Measurements from ENCODE around the gene ANXA11.

ANXA11 gene

DNA sequence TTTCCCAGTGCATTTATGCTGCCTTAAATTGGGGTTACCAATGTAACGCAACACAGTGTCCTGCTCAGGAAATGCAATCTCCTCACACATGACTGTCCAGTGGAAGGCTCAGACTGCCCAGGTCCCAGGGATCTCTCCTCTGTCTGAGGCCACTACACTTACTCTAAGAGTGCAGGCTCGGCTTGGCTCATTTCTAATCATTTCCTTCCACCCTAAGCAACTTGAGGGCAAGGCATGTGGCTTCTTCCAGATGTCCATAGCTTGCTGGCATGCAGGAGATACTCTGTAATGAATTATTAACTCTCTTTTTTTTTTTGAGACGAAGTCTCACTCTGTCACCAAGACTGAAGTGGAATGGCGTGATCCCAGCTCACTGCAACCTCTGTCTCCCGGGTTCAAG is 49.1 kb downstream of the ANXA11 start:
- FAIRE-seq (no peak), DNase-seq (ENCODE audit: insufficient read length, low spot score) (no peak)
- TF ChIP-seq TAF1 (IDR thresholded peaks at IDR 0.05; ENCODE audit: low read depth, low read length), result no peak
- no peak for TF ChIP-seq PAX5 (IDR thresholded peaks at IDR 0.05; ENCODE audit: insufficient read depth, low read length, severe bottlenecking)
- TF ChIP-seq POLR2AphosphoS5 (IDR thresholded peaks at IDR 0.05; ENCODE audit: low read depth, low read length), result no peak
- no peak for TF ChIP-seq POLR2A (IDR thresholded peaks at IDR 0.05; ENCODE audit: low read depth, low read length)
- no peak for TF ChIP-seq SPI1 (IDR thresholded peaks at IDR 0.05; ENCODE audit: low read depth, low read length)
- TF ChIP-seq POU2F2 (IDR thresholded peaks at IDR 0.05; ENCODE audit: low read depth, low read length), result no peak

DNA sequence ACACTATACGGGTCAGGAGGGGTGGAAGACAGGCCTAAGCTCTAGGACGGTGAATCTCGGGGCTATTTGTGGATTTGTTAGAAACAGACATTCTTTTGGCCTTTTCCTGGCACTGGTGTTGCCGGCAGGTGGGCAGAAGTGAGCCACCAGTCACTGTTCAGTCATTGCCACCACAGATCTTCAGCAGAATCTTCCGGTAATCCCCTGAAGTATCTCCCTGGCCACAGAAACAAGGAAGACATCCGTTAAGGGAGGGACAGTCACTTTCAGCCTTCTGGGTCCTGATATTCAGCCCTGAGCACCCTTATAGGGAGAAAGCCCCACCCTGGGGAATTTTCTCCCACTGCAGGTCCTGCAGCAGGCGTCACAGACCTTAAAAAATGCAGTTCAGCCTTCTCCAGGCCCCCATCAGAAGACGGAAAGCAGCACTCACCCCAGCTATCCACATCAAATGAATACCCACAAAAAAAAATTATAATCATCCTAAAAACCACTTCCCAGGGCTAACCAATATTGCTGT is 49.6 kb downstream of the ANXA11 start:
- TF ChIP-seq POLR2A (IDR thresholded peaks at IDR 0.05; ENCODE audit: low read depth, low read length), result no peak
- no peak for TF ChIP-seq PAX5 (IDR thresholded peaks at IDR 0.05; ENCODE audit: insufficient read depth, low read length, severe bottlenecking)
- no peak for TF ChIP-seq SPI1 (IDR thresholded peaks at IDR 0.05; ENCODE audit: low read depth, low read length)
- no peak for TF ChIP-seq POU2F2 (IDR thresholded peaks at IDR 0.05; ENCODE audit: low read depth, low read length)
- TF ChIP-seq POLR2AphosphoS5 (IDR thresholded peaks at IDR 0.05; ENCODE audit: low read depth, low read length), result no peak
- TF ChIP-seq TAF1 (IDR thresholded peaks at IDR 0.05; ENCODE audit: low read depth, low read length), result no peak
- DNase-seq (ENCODE audit: insufficient read length, low spot score), result no peak
- FAIRE-seq, result no peak

DNA sequence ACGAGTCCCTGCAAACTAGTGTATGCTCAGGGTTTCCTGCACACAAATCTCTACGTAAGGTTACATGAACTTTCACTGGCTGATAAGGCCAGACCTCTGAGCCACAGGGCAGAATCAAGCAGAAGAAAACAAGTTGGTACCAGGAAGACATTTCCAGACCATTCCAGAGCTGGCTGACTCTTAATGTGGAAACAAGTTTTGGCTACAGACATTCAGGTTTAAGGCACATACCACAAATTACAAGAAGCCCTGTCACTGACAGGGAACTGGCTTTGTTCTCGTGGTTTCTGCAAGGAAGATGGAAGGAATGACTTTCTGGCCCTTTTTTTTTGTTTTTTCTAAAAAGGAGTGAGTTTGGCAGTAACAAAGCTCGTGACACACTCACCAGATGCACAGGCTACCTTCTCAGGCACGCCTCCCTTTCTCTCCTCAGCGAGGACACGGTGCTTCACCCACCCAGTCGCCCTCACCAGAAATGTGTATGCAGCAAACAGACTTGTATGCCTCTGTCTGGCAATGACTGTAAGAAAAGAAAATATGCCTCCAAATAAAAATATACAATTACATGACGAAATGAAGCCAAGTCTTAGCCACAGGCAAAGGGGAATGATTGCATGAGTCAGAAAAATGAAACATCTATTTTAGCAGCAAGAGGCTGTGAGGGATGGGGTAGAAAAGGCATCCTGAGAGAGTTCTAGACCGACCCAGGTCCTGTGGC is 50.2 kb downstream of the ANXA11 start:
- no peak for TF ChIP-seq PAX5 (IDR thresholded peaks at IDR 0.05; ENCODE audit: insufficient read depth, low read length, severe bottlenecking)
- TF ChIP-seq POLR2A (IDR thresholded peaks at IDR 0.05; ENCODE audit: low read depth, low read length), result no peak
- no peak for TF ChIP-seq SPI1 (IDR thresholded peaks at IDR 0.05; ENCODE audit: low read depth, low read length)
- no peak for TF ChIP-seq TAF1 (IDR thresholded peaks at IDR 0.05; ENCODE audit: low read depth, low read length)
- DNase-seq (ENCODE audit: insufficient read length, low spot score) (no peak), FAIRE-seq (no peak)

DNA sequence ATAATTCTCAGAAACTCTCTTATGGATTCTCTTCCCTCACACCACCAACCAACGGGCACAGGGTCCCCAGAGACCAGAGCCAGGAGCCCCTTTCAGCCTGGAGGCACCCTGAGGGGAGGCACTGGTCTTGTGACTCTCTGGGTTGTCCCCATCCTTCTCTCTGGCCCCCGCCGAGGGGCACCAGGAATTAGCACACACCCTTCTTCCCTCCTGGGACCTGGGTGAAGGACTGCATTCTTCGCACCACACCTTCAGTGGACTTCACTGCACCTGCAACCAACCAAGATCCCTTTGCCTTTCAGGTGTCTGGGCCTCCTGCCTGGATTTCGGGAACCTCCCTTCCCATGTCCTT is 50.7 kb downstream of the ANXA11 start:
- TF ChIP-seq POLR2AphosphoS5 (IDR thresholded peaks at IDR 0.05; ENCODE audit: low read depth, low read length) (no peak), POLR2A (IDR thresholded peaks at IDR 0.05; ENCODE audit: low read depth, low read length) (no peak), PAX5 (IDR thresholded peaks at IDR 0.05; ENCODE audit: insufficient read depth, low read length, severe bottlenecking) (no peak), POU2F2 (IDR thresholded peaks at IDR 0.05; ENCODE audit: low read depth, low read length) (no peak), TAF1 (IDR thresholded peaks at IDR 0.05; ENCODE audit: low read depth, low read length) (no peak)
- FAIRE-seq (no peak), DNase-seq (ENCODE audit: insufficient read length, low spot score) (no peak)

DNA sequence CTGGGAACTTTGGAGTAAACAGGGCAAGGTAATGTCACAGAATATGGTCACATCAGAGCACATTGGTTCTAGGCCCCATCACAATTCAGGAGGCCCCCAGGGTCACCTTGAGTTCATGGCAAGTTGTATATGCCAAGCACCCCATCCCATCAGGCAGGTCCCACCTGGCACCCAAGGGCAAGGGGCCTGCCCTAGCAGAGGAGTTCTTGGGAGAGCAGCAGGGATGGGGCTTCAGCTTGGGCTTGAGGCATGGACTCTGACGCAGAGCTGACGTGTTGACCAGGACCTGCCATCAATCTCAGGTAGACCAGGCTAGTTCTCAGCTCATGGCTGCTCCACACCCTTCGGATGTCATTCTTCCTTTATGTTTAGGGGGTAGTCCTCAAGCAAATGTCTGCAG is 51.9 kb downstream of the ANXA11 start:
- DNase-seq (ENCODE audit: insufficient read length, low spot score) (no peak), FAIRE-seq (no peak)
- TF ChIP-seq POLR2AphosphoS5 (IDR thresholded peaks at IDR 0.05; ENCODE audit: low read depth, low read length), result no peak
- TF ChIP-seq SPI1 (IDR thresholded peaks at IDR 0.05; ENCODE audit: low read depth, low read length), result no peak
- no peak for TF ChIP-seq POLR2A (IDR thresholded peaks at IDR 0.05; ENCODE audit: low read depth, low read length)
- no peak for TF ChIP-seq POU2F2 (IDR thresholded peaks at IDR 0.05; ENCODE audit: low read depth, low read length)
- no peak for TF ChIP-seq TAF1 (IDR thresholded peaks at IDR 0.05; ENCODE audit: low read depth, low read length)
- TF ChIP-seq PAX5 (IDR thresholded peaks at IDR 0.05; ENCODE audit: insufficient read depth, low read length, severe bottlenecking), result no peak

DNA sequence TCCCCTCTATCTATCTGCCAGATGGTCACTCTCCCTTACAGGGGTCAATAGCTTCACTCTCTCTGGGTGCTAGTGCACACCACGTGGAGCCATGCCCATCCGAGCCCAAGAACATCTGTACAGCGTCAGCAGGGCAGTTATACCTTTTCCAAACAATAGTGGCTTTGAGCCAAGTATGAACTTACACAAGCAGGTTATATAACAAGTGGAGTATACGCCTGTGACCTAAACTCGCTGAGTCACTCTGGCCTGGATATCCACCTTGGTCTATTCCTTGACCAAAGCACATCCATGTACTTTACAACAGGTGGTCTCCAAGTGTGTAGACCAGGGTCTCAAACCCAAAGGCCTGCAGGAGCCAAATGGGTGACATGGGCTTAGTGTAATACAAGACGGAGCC is 52.5 kb downstream of the ANXA11 start:
- TF ChIP-seq TAF1 (IDR thresholded peaks at IDR 0.05; ENCODE audit: low read depth, low read length) (no peak), POU2F2 (IDR thresholded peaks at IDR 0.05; ENCODE audit: low read depth, low read length) (no peak), POLR2A (IDR thresholded peaks at IDR 0.05; ENCODE audit: low read depth, low read length) (no peak), PAX5 (IDR thresholded peaks at IDR 0.05; ENCODE audit: insufficient read depth, low read length, severe bottlenecking) (no peak), POLR2AphosphoS5 (IDR thresholded peaks at IDR 0.05; ENCODE audit: low read depth, low read length) (no peak), SPI1 (IDR thresholded peaks at IDR 0.05; ENCODE audit: low read depth, low read length) (no peak)
- DNase-seq (ENCODE audit: insufficient read length, low spot score), result no peak
- FAIRE-seq, result no peak

DNA sequence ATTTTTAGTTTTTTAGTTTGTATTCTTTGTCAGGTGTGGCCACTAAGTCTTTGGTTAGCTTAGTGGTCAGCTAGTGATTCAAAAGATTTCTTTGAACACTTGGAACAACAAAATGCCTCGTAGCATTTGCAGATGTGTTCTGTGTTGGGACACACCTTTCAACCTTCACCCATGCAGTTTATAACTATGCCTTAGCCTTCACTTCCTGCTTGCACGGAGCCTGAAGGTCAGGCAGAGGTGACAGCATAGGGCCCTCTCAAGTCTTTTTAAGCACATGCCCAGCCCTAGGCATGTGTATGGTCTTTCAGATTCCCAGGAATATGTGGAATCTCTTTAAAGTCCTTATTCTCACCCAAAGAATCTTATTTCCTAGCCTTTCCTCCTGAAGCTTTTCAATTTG is 55.2 kb downstream of the ANXA11 start:
- no peak for FAIRE-seq

DNA sequence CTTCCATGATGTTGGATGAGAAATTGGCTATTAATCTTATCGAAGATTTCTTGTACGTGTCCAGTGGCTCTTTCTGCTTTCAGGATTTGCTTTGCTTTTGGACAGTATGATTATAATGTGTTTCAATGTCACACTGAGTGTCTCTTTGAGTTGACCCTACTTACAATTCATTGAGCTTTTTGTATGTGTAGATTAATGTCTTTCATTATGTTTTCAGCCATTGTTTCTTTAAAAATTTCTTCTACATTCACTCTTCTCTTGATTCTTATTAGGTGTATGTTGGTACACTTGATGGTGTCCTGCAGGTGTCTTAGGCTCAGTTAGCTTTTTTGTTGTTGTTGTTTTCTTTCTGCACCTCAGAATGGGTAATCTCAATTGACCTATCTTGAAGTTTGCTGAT is 56.2 kb downstream of the ANXA11 start:
- TF ChIP-seq POLR2AphosphoS5 (IDR thresholded peaks at IDR 0.05; ENCODE audit: low read depth, low read length) (no peak), PAX5 (IDR thresholded peaks at IDR 0.05; ENCODE audit: insufficient read depth, low read length, severe bottlenecking) (no peak), SPI1 (IDR thresholded peaks at IDR 0.05; ENCODE audit: low read depth, low read length) (no peak), POU2F2 (IDR thresholded peaks at IDR 0.05; ENCODE audit: low read depth, low read length) (no peak), POLR2A (IDR thresholded peaks at IDR 0.05; ENCODE audit: low read depth, low read length) (no peak), TAF1 (IDR thresholded peaks at IDR 0.05; ENCODE audit: low read depth, low read length) (no peak)
- DNase-seq (ENCODE audit: insufficient read length, low spot score) (no peak), FAIRE-seq (no peak)

More for the DNA sequence above, 55.2 kb downstream of the ANXA11 start:
- no peak for DNase-seq (ENCODE audit: insufficient read length, low spot score)
- no peak for TF ChIP-seq POLR2A (IDR thresholded peaks at IDR 0.05; ENCODE audit: low read depth, low read length)
- no peak for TF ChIP-seq PAX5 (IDR thresholded peaks at IDR 0.05; ENCODE audit: insufficient read depth, low read length, severe bottlenecking)
- no peak for TF ChIP-seq POU2F2 (IDR thresholded peaks at IDR 0.05; ENCODE audit: low read depth, low read length)
- TF ChIP-seq POLR2AphosphoS5 (IDR thresholded peaks at IDR 0.05; ENCODE audit: low read depth, low read length), result no peak
- no peak for TF ChIP-seq SPI1 (IDR thresholded peaks at IDR 0.05; ENCODE audit: low read depth, low read length)
- TF ChIP-seq TAF1 (IDR thresholded peaks at IDR 0.05; ENCODE audit: low read depth, low read length), result no peak

DNA sequence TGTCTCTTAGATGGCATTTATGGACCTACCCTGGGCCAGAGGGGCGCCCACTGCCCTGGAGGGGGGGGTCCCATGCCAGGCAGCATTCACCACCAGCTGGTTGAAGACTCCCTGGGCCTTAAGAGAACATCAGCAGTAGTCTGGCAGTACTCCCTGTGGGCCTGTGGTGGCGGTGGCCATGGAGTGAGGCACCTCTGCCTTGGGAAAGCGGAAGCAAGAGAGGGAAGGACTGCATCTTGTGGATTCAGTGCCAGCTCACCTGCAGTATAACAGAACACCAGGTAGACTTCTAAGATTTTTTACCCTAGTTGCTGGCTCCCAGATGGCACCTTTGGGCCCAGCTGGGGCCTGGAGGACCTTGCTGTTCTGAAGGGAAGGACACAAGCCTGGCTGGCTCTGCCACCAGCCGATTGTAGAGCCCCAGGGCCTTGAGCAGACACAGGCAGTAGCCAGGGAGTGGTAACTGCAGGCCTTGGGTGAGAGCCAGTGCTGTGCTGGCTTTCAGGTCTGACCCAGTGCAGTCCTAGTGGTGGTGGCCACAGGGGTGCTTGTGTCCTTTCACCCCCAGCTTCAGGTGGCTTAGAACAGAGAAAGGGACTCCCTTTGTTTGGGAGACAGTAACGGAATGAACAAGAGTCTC is 57.1 kb downstream of the ANXA11 start:
- FAIRE-seq, result no peak
- no peak for DNase-seq (ENCODE audit: insufficient read length, low spot score)
- TF ChIP-seq POU2F2 (IDR thresholded peaks at IDR 0.05; ENCODE audit: low read depth, low read length), result no peak
- TF ChIP-seq POLR2A (IDR thresholded peaks at IDR 0.05; ENCODE audit: low read depth, low read length), result no peak
- no peak for TF ChIP-seq PAX5 (IDR thresholded peaks at IDR 0.05; ENCODE audit: insufficient read depth, low read length, severe bottlenecking)
- no peak for TF ChIP-seq TAF1 (IDR thresholded peaks at IDR 0.05; ENCODE audit: low read depth, low read length)
- TF ChIP-seq POLR2AphosphoS5 (IDR thresholded peaks at IDR 0.05; ENCODE audit: low read depth, low read length), result 0 out of 2 replicates have a peak, but pooled peaks have one; percentile 30

Data from GM12891 (cell line).